DOHH2 (cell line): ENCODE results near the gene NAALADL2.

ENCODE experiments used
- H3F3A ChIP-seq: fragments of 200-600 bp; sonication (generic), shearing (Covaris generic); 2 replicates; pipeline ENCODE4 v1.6.0; 2016; ENCODE audit warnings: antibody characterized with exemption, mild to moderate bottlenecking; ENCODE audit not compliant: control insufficient read depth, insufficient read depth
- H3K27ac ChIP-seq: fragments of 200-600 bp; sonication (generic); 2 replicates; pipeline ENCODE4 v1.5.1; 2014; ENCODE audit warnings: low read depth, mild to moderate bottlenecking, low read length, moderate library complexity
- H3K27me3 ChIP-seq: fragments of 200-600 bp; sonication (generic); 2 replicates; pipeline ENCODE4 v1.6.1; 2014; ENCODE audit warnings: mild to moderate bottlenecking, low read length, mixed read lengths; ENCODE audit not compliant: control insufficient read depth
- H3K36me3 ChIP-seq: fragments of 200-600 bp; sonication (generic); 2 replicates; pipeline ENCODE4 v1.6.1; 2014; ENCODE audit warnings: mild to moderate bottlenecking, low read length, moderate library complexity, mixed read lengths; ENCODE audit not compliant: control insufficient read depth
- H3K4me1 ChIP-seq: fragments of 200-600 bp; sonication (generic); 2 replicates; pipeline ENCODE4 v1.6.1; 2014; ENCODE audit warnings: mild to moderate bottlenecking, low read length, mixed read lengths; ENCODE audit not compliant: control insufficient read depth
- H3K4me2 ChIP-seq: fragments of 200-600 bp; sonication (generic); 2 replicates; pipeline ENCODE4 v1.6.0; 2014; ENCODE audit warnings: mild to moderate bottlenecking, low read length, moderate library complexity
- H3K4me3 ChIP-seq: fragments of 200-600 bp; sonication (generic); 2 replicates; pipeline ENCODE4 v1.5.1; 2014; ENCODE audit warnings: mild to moderate bottlenecking, low read length, mixed read lengths
- H3K79me2 ChIP-seq: fragments of 200-600 bp; sonication (generic); 2 replicates; pipeline ENCODE4 v1.6.1; 2014; ENCODE audit warnings: mild to moderate bottlenecking, low read length, mixed read lengths; ENCODE audit not compliant: control insufficient read depth
- H3K9me2 ChIP-seq: fragments of 200-600 bp; sonication (generic); replicated peaks from 2 replicates; pipeline ENCODE4 v1.6.1; 2014; ENCODE audit warnings: mild to moderate bottlenecking, low read length, mixed read lengths; ENCODE audit not compliant: control insufficient read depth
- H3K9me3 ChIP-seq: fragments of 200-600 bp; sonication (generic); 2 replicates; pipeline ENCODE4 v1.6.1; 2014; ENCODE audit warnings: antibody characterized with exemption, low read length, mixed read lengths; ENCODE audit not compliant: control insufficient read depth, insufficient read depth
- H4K20me1 ChIP-seq: fragments of 200-600 bp; sonication (generic); 2 replicates; pipeline ENCODE4 v1.6.0; 2014; ENCODE audit warnings: low read depth, mild to moderate bottlenecking, antibody characterized with exemption, low read length, moderate library complexity; ENCODE audit not compliant: control insufficient read depth, insufficient read depth
- EZH2phosphoT487 ChIP-seq: fragments of 200-600 bp; sonication (generic); IDR thresholded peaks from 2 replicates; pipeline ENCODE4 v1.6.1; 2017; ENCODE audit warnings: borderline replicate concordance, mild to moderate bottlenecking, antibody characterized with exemption, low read length, moderate library complexity, mixed read lengths
- TF ChIP-seq, protein P1 (sequence below): fragments of 200-600 bp; sonication (generic); IDR thresholded peaks from one replicate; pipeline ENCODE4 v1.5.1; 2014; ENCODE audit warnings: antibody characterized with exemption, mild to moderate bottlenecking, low read depth, low read length; ENCODE audit not compliant: poor library complexity, severe bottlenecking

The NAALADL2 gene

DNA sequence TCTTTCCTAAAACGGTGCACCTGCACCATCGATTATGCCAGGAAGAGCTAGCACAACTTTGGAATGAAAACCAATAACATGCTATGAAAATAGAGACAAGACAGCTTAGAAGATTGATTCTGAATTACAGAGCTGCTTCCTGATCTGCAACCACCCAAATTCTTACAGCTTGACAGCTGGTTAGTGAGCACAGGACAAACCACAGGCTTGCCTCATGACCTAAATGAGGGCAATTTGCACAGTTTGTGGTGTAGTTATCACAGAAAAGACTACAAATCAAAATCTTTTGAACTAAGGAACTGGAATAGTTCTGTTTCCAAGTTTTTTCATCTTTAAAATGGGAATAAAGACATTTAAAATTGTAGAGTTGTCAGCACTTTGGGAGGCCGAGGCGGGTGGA, 533.5 kb downstream of the NAALADL2 start:
- TF ChIP-seq EZH2phosphoT487 = no peak
- TF ChIP-seq, protein P1, sequence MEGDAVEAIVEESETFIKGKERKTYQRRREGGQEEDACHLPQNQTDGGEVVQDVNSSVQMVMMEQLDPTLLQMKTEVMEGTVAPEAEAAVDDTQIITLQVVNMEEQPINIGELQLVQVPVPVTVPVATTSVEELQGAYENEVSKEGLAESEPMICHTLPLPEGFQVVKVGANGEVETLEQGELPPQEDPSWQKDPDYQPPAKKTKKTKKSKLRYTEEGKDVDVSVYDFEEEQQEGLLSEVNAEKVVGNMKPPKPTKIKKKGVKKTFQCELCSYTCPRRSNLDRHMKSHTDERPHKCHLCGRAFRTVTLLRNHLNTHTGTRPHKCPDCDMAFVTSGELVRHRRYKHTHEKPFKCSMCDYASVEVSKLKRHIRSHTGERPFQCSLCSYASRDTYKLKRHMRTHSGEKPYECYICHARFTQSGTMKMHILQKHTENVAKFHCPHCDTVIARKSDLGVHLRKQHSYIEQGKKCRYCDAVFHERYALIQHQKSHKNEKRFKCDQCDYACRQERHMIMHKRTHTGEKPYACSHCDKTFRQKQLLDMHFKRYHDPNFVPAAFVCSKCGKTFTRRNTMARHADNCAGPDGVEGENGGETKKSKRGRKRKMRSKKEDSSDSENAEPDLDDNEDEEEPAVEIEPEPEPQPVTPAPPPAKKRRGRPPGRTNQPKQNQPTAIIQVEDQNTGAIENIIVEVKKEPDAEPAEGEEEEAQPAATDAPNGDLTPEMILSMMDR = no peak
- Histone ChIP-seq H3K9me3 (no peaks in the 10 kb centered on the region), H3K4me1 (no peaks in the 10 kb centered on the region), H3K79me2 (no peaks in the 10 kb centered on the region), H3K4me2 (no peak overlapping the region), H3K27me3 (no peaks in the 10 kb centered on the region), H3K36me3 (no peaks in the 10 kb centered on the region), H4K20me1 (no peaks in the 10 kb centered on the region), H3F3A (no peaks in the 10 kb centered on the region), H3K9me2 (no peaks in the 10 kb centered on the region), H3K4me3 (no peak overlapping the region), H3K27ac (no peak overlapping the region)

DNA sequence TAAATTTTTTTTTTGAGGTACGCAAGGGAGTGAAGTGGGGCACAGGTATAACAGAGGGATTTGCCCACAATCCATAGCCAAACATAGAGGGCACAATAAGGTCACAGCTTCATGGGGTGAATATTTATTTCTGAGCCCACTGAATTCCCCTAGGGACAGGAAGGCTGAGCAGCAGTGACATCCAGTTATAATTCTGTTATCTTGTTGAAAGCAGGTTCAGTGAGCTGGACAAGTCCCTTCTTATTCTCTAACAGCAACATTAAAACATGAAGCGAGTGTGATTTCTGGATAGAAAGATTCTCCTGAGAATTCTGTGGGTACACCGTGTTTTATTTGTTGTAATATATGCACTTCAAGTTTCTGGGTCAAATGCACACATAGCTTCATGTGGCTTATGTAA, 538.2 kb downstream of the NAALADL2 start:
- no peaks in the 10 kb centered on the region for H3F3A ChIP-seq
- H3K27me3 ChIP-seq = no peaks in the 10 kb centered on the region
- no peaks in the 10 kb centered on the region for H3K4me1 ChIP-seq
- H3K36me3 ChIP-seq = no peaks in the 10 kb centered on the region
- H3K9me3 ChIP-seq = no peaks in the 10 kb centered on the region
- no peaks in the 10 kb centered on the region for H4K20me1 ChIP-seq
- no peak overlapping the region for H3K4me2 ChIP-seq
- no peaks in the 10 kb centered on the region for H3K79me2 ChIP-seq
- no peaks in the 10 kb centered on the region for H3K9me2 ChIP-seq
- TF ChIP-seq EZH2phosphoT487 = no peak
- TF ChIP-seq, protein P1 = no peak
- no peak overlapping the region for H3K4me3 ChIP-seq
- no peak overlapping the region for H3K27ac ChIP-seq

DNA sequence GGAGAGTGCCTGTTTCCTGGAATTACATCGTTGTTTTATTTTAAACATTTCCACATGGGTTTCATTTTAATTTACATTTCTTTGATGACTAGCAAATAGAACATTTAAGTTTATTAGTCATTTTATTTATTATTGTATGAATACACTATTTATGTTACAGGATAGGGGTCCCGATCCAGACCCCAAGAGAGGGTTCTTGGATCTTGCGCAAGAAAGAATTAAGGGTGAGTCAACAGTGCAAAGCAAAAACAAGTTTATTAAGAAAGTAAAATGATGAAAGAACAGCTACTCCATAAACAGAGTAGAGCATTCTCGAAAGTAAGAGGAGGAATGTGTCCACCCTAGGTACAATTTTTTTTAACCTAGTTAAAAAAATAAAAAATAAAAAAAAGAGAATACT, 539.5 kb downstream of the NAALADL2 start:
- H3K36me3 ChIP-seq = no peaks in the 10 kb centered on the region
- H3K4me3 ChIP-seq = no peak overlapping the region
- TF ChIP-seq, protein P1 = no peak
- no peaks in the 10 kb centered on the region for H3K4me1 ChIP-seq
- no peak overlapping the region for H3K4me2 ChIP-seq
- H3K9me3 ChIP-seq = no peaks in the 10 kb centered on the region
- no peaks in the 10 kb centered on the region for H3K27me3 ChIP-seq
- H3K79me2 ChIP-seq = no peaks in the 10 kb centered on the region
- no peaks in the 10 kb centered on the region for H3F3A ChIP-seq
- H3K27ac ChIP-seq = no peak overlapping the region
- no peaks in the 10 kb centered on the region for H3K9me2 ChIP-seq
- H4K20me1 ChIP-seq = no peaks in the 10 kb centered on the region
